Measurements from ENCODE around the gene PPP1R13L. TPM values are rescaled to one million over a fixed set of nuclear protein-coding genes. Genes with fewer than 3 reads are reported as not detected.

Gene PPP1R13L
- total and polyA plus RNA-seq, 10 donors, result 3.9 to 18.1 (median 12.1) TPM

- 21 to 29% (median 22%) methylated on average over 24 to 40 of the region's 40 CpGs for WGBS, 5 donors
- DNase-seq, result peak; percentile 85
Measured at GRCh38 chr19:45402298-45403061, 2.4 kb downstream of the PPP1R13L start.

DNA sequence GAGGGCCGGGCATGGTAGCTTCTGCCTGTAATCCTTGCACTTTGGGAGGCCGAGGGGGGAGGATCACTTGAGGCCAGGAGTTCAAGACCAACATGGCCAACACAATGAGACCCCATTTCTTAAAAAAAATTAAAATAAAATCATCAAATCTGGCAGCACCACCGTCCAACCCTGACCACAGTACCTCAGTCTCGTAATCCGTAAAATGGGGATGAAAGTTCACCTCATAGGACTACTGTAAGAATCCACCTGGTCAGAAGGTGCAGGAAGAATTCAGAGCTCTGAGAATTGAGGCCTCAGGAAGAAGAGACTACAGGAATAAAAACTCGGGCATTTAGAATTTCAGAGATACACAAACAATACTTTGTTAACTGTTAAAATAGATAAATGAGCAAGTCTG is 3.1 kb downstream of the PPP1R13L start:
- Histone ChIP-seq H3K27me3 (replicated peaks in 1 of 7) (peaks cover 0 to 68% (median 10%) of the 10 kb centered on the region in 7 donors), H3K9me3 (no peaks in the 10 kb centered on the region), H3K4me1 (peaks cover 18 to 79% (median 58%) of the 10 kb centered on the region in 6 donors), H3K4me3 (no peak overlapping the region), H3K36me3 (no peaks in the 10 kb centered on the region), H3K27ac (peak overlapping the region in 3 of 8 donors; percentile 85 to 95 (median 92))
- 87 to 94% (median 93%) methylated on average over 6 of the region's 6 CpGs for WGBS, 5 donors
- intact Hi-C loops (cut with DNase I; ENCODE audit: low total_unique reads), result no loop called here
- TF ChIP-seq POLR2A (IDR thresholded peaks at IDR 0.05), result no peak
- no peak for TF ChIP-seq CTCF (IDR thresholded peaks at IDR 0.05 in 8 of 11, conservative IDR thresholded peaks at IDR 0.05 in 3 of 11)
- TF ChIP-seq POLR2AphosphoS5 (IDR thresholded peaks at IDR 0.05), result no peak
- DNase-seq, result no peak

More at GRCh38 chr19:45402298-45403061, 2.4 kb downstream of the PPP1R13L start:
- peak overlapping the region in 5 of 8 donors; percentile 9 to 95 (median 85) for H3K27ac ChIP-seq
- peaks cover 25 to 81% (median 64%) of the 10 kb centered on the region in 6 donors for H3K4me1 ChIP-seq
- H3K9me3 ChIP-seq, result no peaks in the 10 kb centered on the region
- peaks cover 0 to 63% (median 10%) of the 10 kb centered on the region in 7 donors for H3K27me3 ChIP-seq (replicated peaks in 1 of 7)
- TF ChIP-seq CTCF (IDR thresholded peaks at IDR 0.05 in 8 of 11, conservative IDR thresholded peaks at IDR 0.05 in 3 of 11), result peak; percentile 25 to 74 (median 55)
- TF ChIP-seq POLR2AphosphoS5 (IDR thresholded peaks at IDR 0.05), result peak; percentile 14 to 69 (median 26)
- TF ChIP-seq POLR2A (IDR thresholded peaks at IDR 0.05), result no peak
- H3K4me3 ChIP-seq, result peak overlapping the region in 2 of 8 donors; percentile 1 to 50
- no peaks in the 10 kb centered on the region for H3K36me3 ChIP-seq
- intact Hi-C loops (cut with DNase I; ENCODE audit: low total_unique reads), result no loop called here

DNA sequence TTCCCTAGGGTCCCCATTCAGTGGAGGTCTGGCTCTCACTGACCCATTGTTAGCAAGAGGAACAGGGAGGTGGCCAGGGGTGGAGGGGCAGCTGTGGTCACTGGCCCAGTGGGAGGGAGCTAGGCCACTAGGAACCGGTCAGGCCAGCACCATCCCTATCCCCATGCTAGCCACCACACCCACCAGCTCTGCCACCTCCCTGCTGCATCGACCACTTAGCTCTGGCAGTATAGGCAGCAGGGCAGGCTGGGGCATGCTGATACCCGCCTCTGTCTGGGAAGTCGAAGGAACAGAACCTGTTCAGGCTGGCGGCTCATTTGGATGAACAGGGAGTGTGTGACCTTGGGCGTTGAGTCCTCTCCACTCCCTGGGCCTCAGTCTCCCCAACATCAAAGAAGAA is 4.7 kb downstream of the PPP1R13L start:
- TF ChIP-seq POLR2A (IDR thresholded peaks at IDR 0.05), result no peak
- TF ChIP-seq CTCF (IDR thresholded peaks at IDR 0.05 in 8 of 11, conservative IDR thresholded peaks at IDR 0.05 in 3 of 11), result no peak
- TF ChIP-seq POLR2AphosphoS5 (IDR thresholded peaks at IDR 0.05), result no peak
- DNase-seq, result no peak
- intact Hi-C loops (cut with DNase I; ENCODE audit: low total_unique reads), result no loop called here
- Histone ChIP-seq H3K27me3 (replicated peaks in 1 of 7) (peaks cover 0 to 81% (median 16%) of the 10 kb centered on the region in 7 donors), H3K9me3 (no peaks in the 10 kb centered on the region), H3K36me3 (peaks cover 0 to 11% (median 0%) of the 10 kb centered on the region in 6 donors), H3K4me1 (peaks cover 16 to 78% (median 46%) of the 10 kb centered on the region in 6 donors), H3K4me3 (no peak overlapping the region), H3K27ac (no peak overlapping the region)
- WGBS, 5 donors, result 89 to 100% (median 92%) methylated on average over 5 to 6 of the region's 6 CpGs

Measured in spleen (tissue), 11 donors.